NCI-H2227 (cell line): Measurements from ENCODE around the gene RCC2.
A peak's percentile ranks its signal among the peaks of the same experiment; 100 is the strongest.

Source experiments
- DNase-seq: peaks from one replicate; lab custom pipeline; 2025; ENCODE audit not compliant: unreplicated experiment; lab: John Stamatoyannopoulos, UW

Gene RCC2

GRCh38 chr1:17381161-17381560 is 58.3 kb downstream of the RCC2 start:
- no peak for DNase-seq

GRCh38 chr1:17377325-17377953 is 62.0 kb downstream of the RCC2 start:
- DNase-seq = no peak

- no peak for DNase-seq
Observed at GRCh38 chr1:17375651-17376050, 63.8 kb downstream of the RCC2 start.

- no peak for DNase-seq
Observed at GRCh38 chr1:17372955-17373354, 66.5 kb downstream of the RCC2 start.

DNA sequence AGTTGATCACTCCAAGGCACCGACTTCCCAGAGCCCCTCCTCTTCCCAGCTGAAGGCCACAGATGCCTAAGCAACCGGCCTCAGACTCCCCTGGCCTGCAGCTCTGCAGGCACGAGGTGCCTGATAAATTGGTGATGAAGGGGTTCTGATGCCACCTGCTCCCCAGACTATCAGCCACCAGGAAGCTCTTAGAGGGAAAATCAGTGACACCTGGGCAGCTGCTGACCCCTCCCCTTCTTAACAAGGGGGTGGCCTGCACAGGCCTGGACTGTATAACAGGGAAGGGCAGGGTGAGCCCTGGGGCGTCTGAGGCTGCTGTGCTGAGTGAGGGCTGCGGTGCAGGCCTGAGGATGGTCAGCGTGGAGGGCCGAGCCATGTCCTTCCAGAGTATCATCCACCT is 67.6 kb downstream of the RCC2 start, which contains the start of gene PADI6:
Gene PADI6 (plus strand): TSS at position 301 of the 400 bp plus-strand sequence. CDS start 50 bp downstream, at position 351.
- DNase-seq = no peak

GRCh38 chr1:17370618-17371017 is 68.9 kb downstream of the RCC2 start:
- DNase-seq = no peak

DNA sequence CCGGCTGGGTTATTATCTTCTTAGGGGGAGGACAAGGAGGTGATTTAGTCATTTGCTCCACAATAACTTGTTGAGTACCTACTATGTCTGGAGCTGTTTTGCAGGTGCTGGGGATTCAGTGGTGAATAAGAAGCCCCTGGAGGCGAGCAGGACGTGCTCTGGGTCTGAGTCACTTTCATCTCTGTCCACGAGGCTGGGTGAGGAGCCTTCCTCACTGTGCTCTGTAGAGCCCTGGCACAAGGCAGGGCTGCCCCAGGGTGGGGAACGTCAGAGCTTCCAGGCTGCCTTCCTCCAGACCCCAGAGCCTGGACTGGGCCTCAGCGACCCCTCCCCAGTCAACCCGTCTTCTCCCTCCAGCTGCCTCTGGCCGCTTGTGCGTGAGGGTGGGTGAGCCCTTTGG is 70.0 kb downstream of the RCC2 start:
- DNase-seq = no peak

DNA sequence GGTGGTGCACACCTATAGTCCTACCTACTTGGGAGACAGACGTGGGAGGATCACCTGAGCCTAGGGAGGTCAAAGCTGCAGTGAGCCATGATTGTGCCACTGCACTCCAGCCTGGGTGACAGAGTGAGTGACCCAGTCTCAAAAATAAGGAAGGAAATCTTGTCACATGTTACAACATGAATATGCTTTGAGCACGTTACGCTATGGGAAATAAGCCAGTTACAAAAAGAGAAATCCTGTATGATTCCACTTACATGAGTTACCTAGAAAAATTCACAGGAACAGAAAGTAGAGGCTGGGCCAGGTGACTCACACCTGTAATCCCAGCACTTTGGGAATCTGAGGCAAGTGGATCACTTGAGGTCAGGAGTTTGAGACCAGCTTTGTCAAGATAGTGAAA is 74.2 kb downstream of the RCC2 start:
- DNase-seq = no peak

- no peak for DNase-seq
Observed at GRCh38 chr1:17363771-17364170, 75.7 kb downstream of the RCC2 start.

GRCh38 chr1:17363351-17363750 is 76.1 kb downstream of the RCC2 start:
- no peak for DNase-seq

GRCh38 chr1:17361687-17362086 is 77.8 kb downstream of the RCC2 start:
- DNase-seq = no peak

DNA sequence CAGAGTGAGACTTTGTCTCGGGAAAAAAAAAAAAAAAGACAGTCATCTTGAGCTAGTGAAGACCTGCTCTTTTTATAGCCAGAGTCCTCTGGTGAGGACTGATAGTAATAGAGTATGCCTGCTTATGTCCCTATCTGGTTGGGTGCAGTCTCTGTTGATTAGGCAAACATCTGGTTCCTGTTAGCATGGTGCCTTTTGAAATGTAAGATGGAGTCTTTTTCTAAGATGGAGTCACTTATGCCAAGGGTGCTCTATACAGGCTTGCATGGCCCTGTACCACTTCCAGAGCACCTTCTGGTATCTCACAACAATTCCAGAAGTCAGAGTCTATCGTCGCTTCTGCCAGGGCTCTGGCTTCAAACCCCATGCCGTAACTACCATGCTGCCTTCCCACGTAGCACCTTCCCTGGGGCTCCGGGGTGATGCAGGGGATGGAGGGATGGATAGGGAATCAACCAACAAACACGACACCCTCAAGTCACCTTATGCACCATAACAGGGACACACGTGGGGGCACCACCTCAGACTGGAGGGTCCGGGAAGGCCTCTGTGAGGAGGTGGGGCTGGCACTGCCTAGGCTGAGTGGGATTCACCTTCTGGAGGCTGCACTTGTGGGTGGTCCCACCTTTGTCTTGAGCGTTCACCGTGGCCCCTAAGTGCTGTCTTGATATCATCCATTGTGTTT is 79.1 kb downstream of the RCC2 start:
- no peak for DNase-seq

GRCh38 chr1:17359808-17360207 is 79.7 kb downstream of the RCC2 start:
- no peak for DNase-seq

DNA sequence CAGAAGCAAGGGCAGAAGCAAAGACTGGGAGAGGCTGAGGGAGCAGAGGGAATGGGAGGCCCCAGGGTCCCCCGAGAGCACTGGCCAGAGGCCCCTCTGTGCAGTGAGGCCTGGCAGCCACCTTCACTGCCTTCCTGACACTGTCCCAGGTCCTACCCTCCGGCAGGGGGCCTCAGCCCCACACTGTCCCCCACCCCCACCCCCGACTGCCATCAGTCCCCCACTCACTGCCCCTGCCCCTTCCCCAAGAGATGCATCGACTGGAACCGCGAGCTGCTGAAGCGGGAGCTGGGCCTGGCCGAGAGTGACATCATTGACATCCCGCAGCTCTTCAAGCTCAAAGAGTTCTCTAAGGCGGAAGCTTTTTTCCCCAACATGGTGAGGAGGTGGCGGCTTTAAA is 80.4 kb downstream of the RCC2 start:
- DNase-seq = peak; percentile 34

- DNase-seq = no peak
Observed at GRCh38 chr1:17358557-17358956, 80.9 kb downstream of the RCC2 start.
